ENCODE data around the gene NXPH3.

DNA sequence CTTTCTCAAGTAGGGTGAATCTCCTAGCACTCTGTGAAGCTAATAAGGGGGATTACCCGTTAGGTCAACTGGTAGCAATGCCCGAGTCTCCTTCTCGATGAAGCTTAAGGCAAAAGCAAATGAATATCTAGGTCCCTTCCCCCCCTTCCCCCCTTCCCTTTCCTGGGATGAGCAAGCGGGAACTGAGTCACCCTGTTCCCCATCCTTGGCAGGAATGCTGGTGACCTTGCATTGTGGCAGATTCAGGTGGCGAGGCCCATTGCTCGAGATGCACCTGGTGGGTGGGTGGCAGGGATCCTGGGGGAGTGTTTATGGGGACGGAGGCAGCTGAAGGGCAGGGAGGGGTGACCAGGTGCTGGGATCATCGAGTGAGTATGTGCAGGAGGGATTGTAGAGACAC is 7.1 kb downstream of the NXPH3 start:
- TF ChIP-seq, protein P1, sequence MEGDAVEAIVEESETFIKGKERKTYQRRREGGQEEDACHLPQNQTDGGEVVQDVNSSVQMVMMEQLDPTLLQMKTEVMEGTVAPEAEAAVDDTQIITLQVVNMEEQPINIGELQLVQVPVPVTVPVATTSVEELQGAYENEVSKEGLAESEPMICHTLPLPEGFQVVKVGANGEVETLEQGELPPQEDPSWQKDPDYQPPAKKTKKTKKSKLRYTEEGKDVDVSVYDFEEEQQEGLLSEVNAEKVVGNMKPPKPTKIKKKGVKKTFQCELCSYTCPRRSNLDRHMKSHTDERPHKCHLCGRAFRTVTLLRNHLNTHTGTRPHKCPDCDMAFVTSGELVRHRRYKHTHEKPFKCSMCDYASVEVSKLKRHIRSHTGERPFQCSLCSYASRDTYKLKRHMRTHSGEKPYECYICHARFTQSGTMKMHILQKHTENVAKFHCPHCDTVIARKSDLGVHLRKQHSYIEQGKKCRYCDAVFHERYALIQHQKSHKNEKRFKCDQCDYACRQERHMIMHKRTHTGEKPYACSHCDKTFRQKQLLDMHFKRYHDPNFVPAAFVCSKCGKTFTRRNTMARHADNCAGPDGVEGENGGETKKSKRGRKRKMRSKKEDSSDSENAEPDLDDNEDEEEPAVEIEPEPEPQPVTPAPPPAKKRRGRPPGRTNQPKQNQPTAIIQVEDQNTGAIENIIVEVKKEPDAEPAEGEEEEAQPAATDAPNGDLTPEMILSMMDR (IDR thresholded peaks at IDR 0.05; ENCODE audit: low read length), result no peak
- no peak for TF ChIP-seq EZH2phosphoT487 (IDR thresholded peaks at IDR 0.05; ENCODE audit: low read length)
